ENCODE results near the gene FAM168A.

DNA sequence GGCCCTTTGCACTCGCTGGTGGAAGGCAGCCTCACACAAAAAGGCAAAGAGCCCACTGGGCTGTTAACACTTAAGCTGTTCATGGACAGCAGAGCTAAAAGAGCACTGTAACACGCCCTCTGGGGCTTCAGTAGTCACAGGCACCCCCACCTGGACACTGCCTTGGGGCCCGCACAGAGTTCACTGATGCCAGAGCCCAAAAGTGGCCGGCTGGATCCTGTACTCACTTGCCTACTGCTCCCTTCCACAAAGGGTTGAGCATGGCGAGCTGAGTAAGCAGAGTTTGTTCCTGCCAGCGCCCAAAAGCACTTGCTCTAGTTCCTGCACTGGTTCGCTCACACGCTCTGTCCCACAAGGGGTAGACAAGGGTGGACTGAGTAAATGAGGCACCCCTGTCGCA, 142.9 kb downstream of the FAM168A start:
- TF ChIP-seq CTCF (IDR thresholded peaks at IDR 0.05; ENCODE audit: control extremely low read depth in 1 of 3, insufficient read depth in 1 of 3, low read depth in 1 of 3, low read length in 3 of 3) (no peak), TEAD4 (IDR thresholded peaks at IDR 0.05; ENCODE audit: low read depth, low read length) (no peak), RAD21 (IDR thresholded peaks at IDR 0.05 in 1 of 2, conservative IDR thresholded peaks at IDR 0.05 in 1 of 2; ENCODE audit: low read depth in 2 of 2, low read length in 2 of 2) (no peak), YY1 (IDR thresholded peaks at IDR 0.05; ENCODE audit: low read depth, low read length) (no peak), SP2 (IDR thresholded peaks at IDR 0.05; ENCODE audit: low read length) (no peak), E2F6 (IDR thresholded peaks at IDR 0.05) (no peak), POLR2A (IDR thresholded peaks at IDR 0.05; ENCODE audit: control extremely low read depth in 1 of 2, low read depth in 2 of 2, low read length in 2 of 2) (no peak), GABPA (IDR thresholded peaks at IDR 0.05; ENCODE audit: borderline replicate concordance, insufficient read depth, low read length) (no peak)

All from H1 (cell line).